Stimulated activated CD4-positive, alpha-beta T cell treated with anti-CD3 and anti-CD28 coated beads, Interleukin-15, amount 100 ng/mL, for 24 hours (primary cell): ENCODE measurements around the gene APAF1.
"Not testable (repeated sequence)": the region's sequence is repeated elsewhere in the genome, so short reads cannot be mapped to it uniquely, and the experiment has no call there.

ENCODE experiments used
- DNase-seq: peaks from one replicate; pipeline ENCODE4 v3.0.0-alpha.2; 2020

APAF1 gene

DNA sequence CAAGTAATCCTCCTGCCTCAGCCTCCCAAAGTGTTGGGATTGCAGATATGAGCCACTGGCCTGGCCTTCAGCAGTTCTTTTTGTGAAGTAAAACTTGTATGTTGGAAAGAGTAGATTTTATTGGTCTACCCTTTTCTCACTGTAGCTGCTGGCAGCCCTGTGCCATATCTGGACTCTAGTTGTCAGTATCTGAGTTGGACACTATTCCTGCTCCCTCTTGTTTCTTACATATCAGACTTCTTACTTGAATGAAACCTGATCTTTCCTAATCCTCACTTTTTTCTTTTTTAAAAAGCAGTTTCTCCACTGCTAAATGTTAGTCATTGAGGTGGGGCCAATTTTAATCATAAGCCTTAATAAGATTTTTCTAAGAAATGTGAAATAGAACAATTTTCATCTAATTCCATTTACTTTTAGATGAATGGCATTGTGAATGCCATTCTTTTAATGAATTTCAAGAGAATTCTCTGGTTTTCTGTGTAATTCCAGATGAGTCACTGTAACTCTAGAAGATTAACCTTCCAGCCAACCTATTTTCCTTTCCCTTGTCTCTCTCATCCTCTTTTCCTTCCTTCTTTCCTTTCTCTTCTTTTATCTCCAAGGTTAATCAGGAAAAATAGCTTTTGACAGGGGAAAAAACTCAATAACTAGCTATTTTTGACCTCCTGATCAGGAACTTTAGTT is 88.7 kb downstream of the APAF1 start:
- DNase-seq = no peak

DNA sequence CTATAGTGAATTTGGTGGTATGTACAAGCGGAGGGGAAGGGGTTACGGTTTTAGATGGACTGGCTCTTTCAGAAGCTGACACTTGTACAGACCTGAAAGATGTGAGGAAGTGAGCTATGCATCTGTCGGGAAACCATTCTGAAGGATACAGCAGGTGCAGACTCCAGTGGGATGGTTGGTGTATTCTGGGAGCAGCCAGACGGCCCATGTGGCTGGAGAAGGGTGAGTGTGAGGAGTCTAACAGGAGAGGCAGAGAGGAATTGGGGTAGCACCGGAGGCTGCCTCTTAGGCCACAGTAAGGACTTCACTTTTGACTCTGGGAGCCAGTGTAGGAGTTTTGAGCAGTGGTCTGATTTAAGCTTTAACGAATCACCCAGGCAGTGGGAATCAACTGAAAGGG is 90.7 kb downstream of the APAF1 start:
- no peak for DNase-seq

GRCh38 chr12:98736352-98737321 is 91.5 kb downstream of the APAF1 start:
- DNase-seq = no peak

DNA sequence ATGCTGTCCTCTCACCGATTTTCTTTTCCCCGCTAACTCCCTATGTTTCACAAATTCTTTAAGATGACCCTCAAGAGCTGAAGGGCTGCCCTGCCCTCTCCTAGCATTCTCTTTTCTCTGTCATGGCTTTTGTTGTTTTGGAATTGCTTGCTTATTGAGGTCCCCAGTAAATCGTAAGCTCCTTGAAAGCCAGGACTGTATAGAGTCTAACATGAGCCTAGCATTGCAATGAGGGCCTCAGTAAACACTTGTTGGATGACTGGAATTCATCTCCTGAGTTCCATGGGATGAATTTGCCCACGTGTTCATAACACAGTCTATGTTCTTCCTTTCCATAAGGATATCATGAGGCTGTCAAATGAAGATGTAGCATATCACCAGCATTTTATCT is 92.2 kb downstream of the APAF1 start:
- DNase-seq = no peak

- no peak for DNase-seq
These were observed 92.9 kb downstream of the APAF1 start for GRCh38 chr12:98738002-98738401.

DNA sequence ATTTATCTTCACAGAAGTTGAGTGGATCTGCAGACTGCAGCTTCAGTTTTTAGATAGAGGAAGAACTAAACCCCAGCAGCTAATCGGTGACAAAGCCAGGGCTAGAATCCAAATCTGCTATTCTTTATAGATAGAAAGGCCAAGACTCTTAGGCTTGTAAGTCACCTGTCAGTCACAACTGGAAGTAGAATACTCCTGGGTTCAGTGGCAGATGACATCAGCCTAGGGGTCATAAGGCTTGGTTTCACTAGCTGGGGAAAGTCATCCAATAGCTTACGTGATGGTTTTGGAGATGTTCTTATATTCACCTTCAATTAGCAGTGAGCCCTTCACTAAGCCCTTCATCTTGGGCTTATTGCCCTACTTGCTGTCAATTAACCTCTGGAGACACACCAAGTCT is 93.4 kb downstream of the APAF1 start:
- no peak for DNase-seq

DNA sequence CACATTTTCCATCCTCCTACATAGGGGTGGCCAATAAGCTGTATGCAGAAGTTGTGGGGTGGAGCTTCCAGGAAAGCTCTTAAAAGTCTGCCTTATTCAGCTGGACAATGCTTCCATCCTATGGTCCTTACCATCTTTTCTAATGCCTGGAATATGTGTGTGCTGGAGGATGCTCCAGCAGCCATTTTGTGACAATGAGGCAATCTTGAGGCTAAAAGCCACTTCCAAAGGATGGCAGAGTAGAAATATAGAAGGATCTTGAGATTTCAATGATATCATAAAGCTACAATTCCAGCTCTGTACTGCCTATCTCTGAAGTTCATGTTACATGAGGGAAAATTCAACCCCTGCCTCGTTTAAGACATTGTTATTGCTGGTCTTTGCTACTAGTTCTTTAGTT is 95.7 kb downstream of the APAF1 start:
- no peak for DNase-seq

DNA sequence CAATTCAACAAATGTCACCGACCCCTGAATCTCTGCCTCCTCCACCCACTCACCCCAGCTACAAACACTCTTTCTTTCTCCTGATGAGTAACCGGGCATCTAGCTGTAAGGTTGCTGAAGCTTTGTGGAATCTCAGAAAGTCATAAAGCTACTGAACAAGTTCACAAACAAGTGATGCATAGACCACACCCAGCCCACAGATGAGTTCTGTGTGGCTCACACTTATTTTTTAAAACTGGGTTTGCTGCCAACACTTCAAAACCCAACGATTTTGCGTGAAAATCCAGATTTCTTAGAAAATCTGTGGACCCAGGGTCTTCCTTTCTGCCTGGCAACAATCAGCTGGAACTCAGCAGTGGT is 96.1 kb downstream of the APAF1 start:
- DNase-seq = peak; percentile 58

- peak; percentile 41 for DNase-seq
These were observed 96.6 kb downstream of the APAF1 start for GRCh38 chr12:98741556-98742265.

DNA sequence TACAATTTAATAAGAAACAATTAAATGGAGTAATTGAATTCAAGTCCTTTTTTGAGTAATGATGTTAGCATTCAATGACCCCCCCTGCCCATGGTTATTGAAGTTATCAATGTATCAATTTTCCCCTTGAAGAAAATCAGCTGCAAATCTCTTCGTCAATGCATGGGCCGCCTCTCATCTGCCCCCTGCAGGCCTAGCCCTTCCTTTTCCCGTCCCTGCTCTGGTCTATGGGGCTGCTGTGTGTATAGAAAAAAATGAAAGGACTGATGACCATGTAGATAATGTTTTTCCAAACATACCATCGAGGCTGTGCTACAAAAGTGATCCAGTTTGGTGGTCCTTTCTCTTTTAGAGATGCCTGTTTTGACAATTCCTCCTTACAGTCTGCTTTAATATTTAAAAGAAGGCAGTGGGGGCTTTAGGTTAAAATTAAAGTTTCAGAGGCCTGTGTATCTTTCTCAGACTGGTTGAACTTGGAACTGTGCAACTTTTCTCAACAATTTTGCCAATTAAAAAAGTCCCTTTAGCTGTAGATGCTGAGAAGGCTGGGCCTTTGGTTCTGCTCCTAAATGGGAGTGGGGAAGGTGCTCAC is 98.4 kb downstream of the APAF1 start:
- peak; percentile 67 for DNase-seq

- peak; percentile 15 for DNase-seq
These were observed 99.6 kb downstream of the APAF1 start for GRCh38 chr12:98744680-98745079.

DNA sequence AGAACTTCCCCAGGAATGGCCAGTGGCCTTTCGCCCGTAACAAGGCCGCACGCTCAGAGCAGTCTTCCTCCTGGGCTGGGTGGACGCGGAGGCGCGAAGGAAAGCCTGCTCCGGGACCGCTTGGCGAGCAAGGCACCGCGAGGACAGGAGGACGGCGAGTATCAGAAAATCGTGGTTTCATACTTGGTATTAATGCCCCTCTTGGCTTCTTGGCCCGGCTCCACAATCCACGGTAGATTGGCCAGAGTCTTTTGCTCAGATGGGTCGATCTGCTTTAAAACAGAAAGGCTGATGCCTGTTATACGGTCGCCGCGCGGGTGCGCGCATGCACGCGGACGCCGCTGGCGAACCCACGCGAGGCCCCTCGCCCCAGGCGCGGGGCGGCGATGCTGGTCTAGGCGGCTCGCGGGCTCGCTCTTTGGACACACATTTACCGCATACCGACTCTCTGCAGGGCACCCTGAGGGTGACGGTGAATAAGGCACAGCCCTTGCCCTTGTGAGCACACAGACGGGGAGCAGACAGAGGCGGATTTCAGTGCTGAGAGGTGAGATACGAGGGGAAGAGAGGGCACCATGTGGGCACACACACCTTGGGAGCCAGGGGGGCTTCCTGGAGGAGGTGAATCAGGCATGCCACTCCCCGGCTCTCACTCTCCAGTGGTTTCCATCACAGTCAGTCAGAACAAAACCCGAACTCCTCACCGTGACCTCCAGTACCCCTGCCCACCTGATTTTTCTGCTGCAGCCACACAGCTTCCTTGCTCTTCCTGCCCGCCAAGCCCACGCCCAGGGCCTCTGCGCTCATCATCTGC is 100.7 kb downstream of the APAF1 start:
- peak; percentile 48 for DNase-seq

GRCh38 chr12:98748463-98748862 is 103.4 kb downstream of the APAF1 start:
- no peak for DNase-seq

DNA sequence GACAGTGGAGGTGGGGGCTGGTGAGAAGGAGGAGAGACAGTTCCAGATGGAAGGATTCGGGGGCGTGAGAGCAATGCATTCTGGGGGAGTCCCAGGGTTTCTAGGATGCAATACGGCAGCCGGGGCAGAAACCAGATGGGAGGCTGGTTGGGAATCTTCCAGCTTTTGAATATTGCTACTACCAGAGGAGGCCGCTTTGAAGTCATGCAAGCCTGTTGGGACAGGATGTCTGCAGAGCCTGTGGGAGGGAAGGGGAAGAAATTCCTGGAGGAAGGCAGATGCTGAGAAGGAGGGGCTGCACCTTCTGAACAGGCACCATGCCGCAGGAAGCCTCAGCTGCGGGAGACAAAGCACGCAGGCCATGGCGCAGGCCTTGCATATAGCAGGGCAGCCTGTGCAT is 105.4 kb downstream of the APAF1 start:
- no peak for DNase-seq

GRCh38 chr12:98751580-98752115 is 106.6 kb downstream of the APAF1 start:
- DNase-seq = no peak

- DNase-seq = no peak
These were observed 107.6 kb downstream of the APAF1 start for GRCh38 chr12:98752726-98753125.

- peak; percentile 30 for DNase-seq
These were observed 109.0 kb downstream of the APAF1 start for GRCh38 chr12:98754095-98754494.

- DNase-seq = not testable (repeated sequence)
These were observed 110.8 kb downstream of the APAF1 start for GRCh38 chr12:98755855-98756254.

- no peak for DNase-seq
These were observed 112.4 kb downstream of the APAF1 start for GRCh38 chr12:98757455-98757854.

DNA sequence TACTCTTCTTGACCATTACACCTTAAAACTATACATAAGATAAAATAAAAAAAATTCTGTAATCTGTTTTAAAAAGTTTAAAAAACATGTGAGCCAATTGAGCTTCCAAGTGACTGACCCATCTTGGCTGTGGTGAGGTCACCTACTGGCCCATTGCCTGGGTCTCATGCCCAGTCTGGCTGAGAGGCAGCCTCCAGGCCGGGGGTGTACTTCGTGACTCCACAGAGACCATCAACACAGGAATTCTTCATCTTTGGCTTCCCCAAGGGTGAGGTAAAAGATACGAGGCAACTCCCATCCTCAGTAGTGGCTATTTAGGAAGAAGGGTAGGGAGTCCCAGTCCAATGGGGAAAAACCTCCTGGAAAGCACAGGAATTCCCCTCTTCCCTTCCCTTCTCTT is 113.2 kb downstream of the APAF1 start:
- no peak for DNase-seq

GRCh38 chr12:98763656-98764055 is 118.6 kb downstream of the APAF1 start:
- no peak for DNase-seq

DNA sequence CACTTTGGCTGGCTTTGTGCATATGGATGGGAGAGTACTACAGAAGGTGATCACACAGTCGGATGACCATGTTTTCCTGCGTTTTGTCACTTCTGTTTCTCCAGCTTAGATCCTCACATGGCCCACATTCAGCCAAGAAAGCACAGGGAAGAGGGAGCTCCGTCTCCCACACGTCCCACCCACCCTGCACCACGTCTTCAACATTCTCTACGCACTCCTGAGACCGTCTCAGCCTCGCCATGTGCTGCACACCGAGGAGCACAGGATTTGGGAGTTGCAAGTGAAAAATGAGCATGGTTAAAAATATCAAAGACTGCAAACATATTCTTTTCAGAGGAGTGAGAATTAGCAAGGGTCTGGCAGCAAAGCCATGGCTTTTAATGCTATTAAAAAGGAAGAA is 122.2 kb downstream of the APAF1 start:
- DNase-seq = no peak
